ENCODE data around the gene SBNO2. TPM values are rescaled to one million over a fixed set of nuclear protein-coding genes. Genes with fewer than 3 reads are reported as not detected.

Gene SBNO2
- total RNA-seq, 2 experiments from 2014 or later, result 112 to 117 TPM

DNA sequence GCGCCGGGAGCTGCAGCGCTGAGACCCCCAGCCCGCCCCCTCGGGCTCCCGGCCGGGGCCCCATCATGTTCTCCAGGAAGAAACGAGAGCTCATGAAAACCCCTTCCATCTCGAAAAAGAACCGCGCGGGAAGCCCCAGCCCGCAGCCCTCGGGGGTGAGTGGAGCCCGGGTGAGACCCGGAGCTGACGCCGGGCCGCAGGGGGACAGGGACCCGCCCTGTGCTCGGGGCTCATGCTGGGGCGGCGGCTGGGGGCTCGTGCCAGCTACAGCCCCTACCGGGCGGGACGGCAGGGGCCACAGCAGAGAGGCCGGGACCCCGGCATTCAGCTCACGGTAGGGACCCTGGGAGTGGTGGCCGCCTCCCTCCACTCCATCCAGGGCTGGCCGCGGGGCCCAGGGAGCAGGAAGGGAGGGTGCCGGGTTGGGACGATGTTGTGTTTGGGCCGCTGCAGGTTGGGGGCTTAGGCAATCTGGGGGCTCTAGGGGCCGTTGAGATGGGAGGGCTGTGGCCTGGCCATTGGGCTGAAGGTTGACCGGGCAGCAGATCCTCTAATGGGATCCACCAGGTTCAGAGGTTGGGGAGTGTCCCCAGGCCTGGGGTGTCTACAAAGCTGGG lies 106.6 kb downstream of the SBNO2 start:
- peak overlapping the region; percentile 96 for H3K4me3 Mint-ChIP-seq
- peaks cover 19% of the 10 kb centered on the region for H3K36me3 Mint-ChIP-seq (ENCODE audit: low read depth)
- DNase-seq, result peak; percentile 78
- H3K4me1 Mint-ChIP-seq (ENCODE audit: low read depth), result peaks cover 44% of the 10 kb centered on the region
- no peaks in the 10 kb centered on the region for H3K27me3 Mint-ChIP-seq (ENCODE audit: low read depth)
- CTCF ChIA-PET, result interaction anchor here (0.6 to 1.9 kb wide), 7 partner anchors 9 to 177 kb away, joined by 3 to 8 read pairs (median 3); no protein-coding TSS in a partner anchor
- peak overlapping the region; percentile 94 for H3K27ac Mint-ChIP-seq
- intact Hi-C loops (cut with micrococcal nuclease), result loop anchor here (2.0 to 5.0 kb wide), 4 partner anchors 15 to 185 kb away; no protein-coding TSS in a partner anchor
- no peaks in the 10 kb centered on the region for H3K9me3 Mint-ChIP-seq

DNA sequence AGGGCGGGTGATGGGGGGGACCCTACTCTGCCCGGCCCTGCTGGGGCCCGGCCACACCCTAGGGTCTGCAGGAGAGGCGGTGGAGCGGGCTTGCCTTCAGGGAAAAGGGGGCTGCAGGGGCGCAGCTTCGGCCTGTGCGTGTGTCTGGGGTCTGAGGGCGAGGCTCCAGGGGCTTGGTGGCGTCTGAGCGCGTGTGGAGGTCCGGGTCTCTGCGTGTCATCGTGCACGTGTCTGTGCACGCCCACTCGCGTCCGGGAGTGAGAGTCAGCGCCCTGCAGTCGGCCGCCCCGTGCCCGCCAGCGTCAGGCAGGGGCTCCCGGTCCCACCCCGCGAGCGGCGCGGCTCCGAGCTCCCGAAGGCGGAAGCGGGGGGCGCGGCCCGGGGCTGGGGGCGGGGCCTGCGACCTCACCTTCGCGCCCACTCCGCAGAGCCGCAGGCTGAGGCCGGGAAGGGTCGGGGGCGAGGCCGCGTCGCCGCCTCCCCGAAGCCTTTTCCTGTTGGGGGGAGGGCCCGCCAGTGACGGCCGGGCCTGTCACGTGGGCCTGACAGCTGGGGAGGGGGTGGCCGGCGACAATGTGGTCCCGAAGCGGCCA lies 107.2 kb downstream of the SBNO2 start, which contains the start of gene ARHGAP45:
Gene ARHGAP45 (plus strand): TSS at position 420 of the 593 bp plus-strand sequence. CDS start 239 bp downstream, outside the sequence.
- DNase-seq, result peak; percentile 82
- intact Hi-C loops (cut with micrococcal nuclease), result loop anchor here (2.0 to 5.0 kb wide), 4 partner anchors 16 to 185 kb away; no protein-coding TSS in a partner anchor
- no peaks in the 10 kb centered on the region for H3K9me3 Mint-ChIP-seq
- H3K4me3 Mint-ChIP-seq, result peak within 1 kb of the TSS; percentile 96
- CTCF ChIA-PET, result interaction anchor here (0.7 to 1.9 kb wide), 7 partner anchors 9 to 177 kb away, joined by 3 to 8 read pairs (median 3); no protein-coding TSS in a partner anchor
- H3K4me1 Mint-ChIP-seq (ENCODE audit: low read depth), result peaks cover 39% of the 10 kb centered on the region
- H3K36me3 Mint-ChIP-seq (ENCODE audit: low read depth), result peaks cover 16% of the 10 kb centered on the region
- peak within 1 kb of the TSS; percentile 94 for H3K27ac Mint-ChIP-seq
- no peaks in the 10 kb centered on the region for H3K27me3 Mint-ChIP-seq (ENCODE audit: low read depth)

DNA sequence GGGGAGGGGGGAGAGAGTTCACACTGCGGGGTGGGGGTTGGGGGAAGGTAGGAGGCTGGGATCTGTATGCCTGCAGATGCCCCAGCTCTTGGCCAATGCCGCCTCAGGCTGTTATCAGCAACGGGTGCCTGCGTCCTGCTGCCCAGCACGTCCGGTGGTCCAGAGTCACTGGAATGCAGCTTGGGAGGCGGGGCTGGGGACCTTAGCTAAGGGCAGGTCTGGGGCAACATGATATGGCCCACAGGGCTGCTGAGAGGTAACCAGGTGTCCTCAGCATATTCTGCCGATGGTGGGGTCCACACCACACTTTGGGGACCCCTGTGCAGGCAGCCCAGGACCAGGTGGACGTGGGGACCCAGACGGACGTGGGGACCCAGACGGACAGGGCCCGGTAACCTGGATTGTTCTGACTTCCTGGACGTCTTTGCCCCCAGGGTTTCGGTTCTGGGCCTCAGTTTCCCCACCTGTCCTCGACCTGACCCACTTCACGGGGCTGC lies 107.8 kb downstream of the SBNO2 start:
- Mint-ChIP-seq H3K27me3 (ENCODE audit: low read depth) (no peaks in the 10 kb centered on the region), H3K36me3 (ENCODE audit: low read depth) (peaks cover 13% of the 10 kb centered on the region), H3K4me3 (peak overlapping the region; percentile 68), H3K4me1 (ENCODE audit: low read depth) (peaks cover 35% of the 10 kb centered on the region), H3K27ac (no peak overlapping the region), H3K9me3 (no peaks in the 10 kb centered on the region)
- intact Hi-C loops (cut with micrococcal nuclease), result loop anchor here (2.0 to 5.0 kb wide), 4 partner anchors 17 to 186 kb away; no protein-coding TSS in a partner anchor
- CTCF ChIA-PET, result interaction anchor here (0.7 to 2.2 kb wide), 6 partner anchors 9 to 127 kb away, joined by 3 to 24 read pairs (median 4); no protein-coding TSS in a partner anchor
- no peak for DNase-seq

DNA sequence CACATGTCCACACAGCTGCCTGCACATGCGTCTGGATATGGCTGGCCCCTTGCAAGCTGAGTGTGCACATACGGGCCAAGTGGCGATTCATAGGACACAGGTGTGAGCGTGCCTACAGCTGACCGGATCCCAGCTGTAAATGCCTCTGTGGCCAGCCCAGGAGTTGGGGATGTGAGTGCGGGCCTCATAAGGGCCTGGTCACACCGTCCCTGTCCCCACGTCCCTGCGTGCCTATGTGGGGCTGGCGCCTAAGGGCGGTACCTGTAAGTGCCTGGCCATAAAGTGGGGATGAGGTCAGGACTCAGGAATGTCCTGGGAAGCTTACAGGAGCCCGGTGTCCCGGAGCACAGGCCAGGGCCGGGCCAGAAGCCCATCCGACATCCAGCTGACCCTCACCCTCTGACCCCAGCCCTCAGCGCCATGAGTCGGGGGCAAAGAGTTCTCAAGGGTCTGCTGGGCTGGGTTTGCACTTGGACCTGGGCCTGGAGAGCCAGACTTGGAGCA lies 108.4 kb downstream of the SBNO2 start:
- CTCF ChIA-PET, result interaction anchor here (1.0 to 2.2 kb wide), 2 partner anchors 10 to 128 kb away, joined by 4 to 24 read pairs; no protein-coding TSS in a partner anchor
- Mint-ChIP-seq H3K27ac (no peak overlapping the region), H3K9me3 (no peaks in the 10 kb centered on the region), H3K4me1 (ENCODE audit: low read depth) (peaks cover 35% of the 10 kb centered on the region), H3K27me3 (ENCODE audit: low read depth) (no peaks in the 10 kb centered on the region), H3K36me3 (ENCODE audit: low read depth) (peaks cover 13% of the 10 kb centered on the region), H3K4me3 (no peak overlapping the region)
- intact Hi-C loops (cut with micrococcal nuclease), result loop anchor here (2.0 to 5.0 kb wide), 4 partner anchors 17 to 187 kb away; no protein-coding TSS in a partner anchor
- DNase-seq, result no peak

DNA sequence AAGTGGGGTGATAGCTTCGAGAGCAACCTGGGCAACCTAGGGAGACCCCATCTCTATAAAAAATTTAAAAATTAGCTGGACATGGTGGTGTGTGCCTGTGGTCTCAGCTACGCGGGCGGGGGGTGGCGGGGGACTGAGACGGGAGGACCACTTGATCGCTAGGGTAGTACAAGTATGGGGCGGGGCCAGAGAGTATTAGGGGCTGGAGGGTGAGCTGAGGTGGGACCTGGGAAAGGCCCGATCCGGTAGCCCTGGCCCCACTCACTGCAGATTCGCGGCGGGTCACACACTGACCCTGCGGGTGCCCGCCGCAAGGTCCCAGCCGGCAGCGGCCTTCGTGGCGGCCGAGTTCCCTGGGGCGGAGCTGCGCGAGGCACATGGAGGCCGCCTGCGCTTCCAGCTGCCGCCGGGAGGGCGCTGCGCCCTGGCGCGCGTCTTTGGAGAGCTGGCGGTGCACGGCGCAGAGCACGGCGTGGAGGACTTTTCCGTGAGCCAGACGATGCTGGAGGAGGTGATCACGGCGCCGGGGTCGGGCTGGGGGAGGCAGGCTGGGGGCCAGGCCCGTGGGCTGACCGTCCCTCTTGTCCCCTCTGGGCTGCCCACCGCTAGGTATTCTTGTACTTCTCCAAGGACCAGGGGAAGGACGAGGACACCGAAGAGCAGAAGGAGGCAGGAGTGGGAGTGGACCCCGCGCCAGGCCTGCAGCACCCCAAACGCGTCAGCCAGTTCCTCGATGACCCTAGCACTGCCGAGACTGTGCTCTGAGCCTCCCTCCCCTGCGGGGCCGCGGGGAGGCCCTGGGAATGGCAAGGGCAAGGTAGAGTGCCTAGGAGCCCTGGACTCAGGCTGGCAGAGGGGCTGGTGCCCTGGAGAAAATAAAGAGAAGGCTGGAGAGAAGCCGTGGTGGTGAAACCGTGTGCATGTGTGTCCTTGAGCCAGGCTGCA lies 109.1 kb downstream of the SBNO2 start:
- no peak overlapping the region for H3K27ac Mint-ChIP-seq
- H3K4me3 Mint-ChIP-seq, result no peak overlapping the region
- peaks cover 12% of the 10 kb centered on the region for H3K36me3 Mint-ChIP-seq (ENCODE audit: low read depth)
- H3K4me1 Mint-ChIP-seq (ENCODE audit: low read depth), result peaks cover 30% of the 10 kb centered on the region
- CTCF ChIA-PET, result interaction anchor here (0.6 to 2.2 kb wide), 14 partner anchors 11 to 129 kb away, joined by 3 to 24 read pairs (median 3); partner anchors contain the start of gene RNU6-2
- intact Hi-C loops (cut with micrococcal nuclease), result loop anchor here (5.0 kb wide), 2 partner anchors 127 to 187 kb away; no protein-coding TSS in a partner anchor
- H3K27me3 Mint-ChIP-seq (ENCODE audit: low read depth), result no peaks in the 10 kb centered on the region
- DNase-seq, result peak; percentile 72
- no peaks in the 10 kb centered on the region for H3K9me3 Mint-ChIP-seq

DNA sequence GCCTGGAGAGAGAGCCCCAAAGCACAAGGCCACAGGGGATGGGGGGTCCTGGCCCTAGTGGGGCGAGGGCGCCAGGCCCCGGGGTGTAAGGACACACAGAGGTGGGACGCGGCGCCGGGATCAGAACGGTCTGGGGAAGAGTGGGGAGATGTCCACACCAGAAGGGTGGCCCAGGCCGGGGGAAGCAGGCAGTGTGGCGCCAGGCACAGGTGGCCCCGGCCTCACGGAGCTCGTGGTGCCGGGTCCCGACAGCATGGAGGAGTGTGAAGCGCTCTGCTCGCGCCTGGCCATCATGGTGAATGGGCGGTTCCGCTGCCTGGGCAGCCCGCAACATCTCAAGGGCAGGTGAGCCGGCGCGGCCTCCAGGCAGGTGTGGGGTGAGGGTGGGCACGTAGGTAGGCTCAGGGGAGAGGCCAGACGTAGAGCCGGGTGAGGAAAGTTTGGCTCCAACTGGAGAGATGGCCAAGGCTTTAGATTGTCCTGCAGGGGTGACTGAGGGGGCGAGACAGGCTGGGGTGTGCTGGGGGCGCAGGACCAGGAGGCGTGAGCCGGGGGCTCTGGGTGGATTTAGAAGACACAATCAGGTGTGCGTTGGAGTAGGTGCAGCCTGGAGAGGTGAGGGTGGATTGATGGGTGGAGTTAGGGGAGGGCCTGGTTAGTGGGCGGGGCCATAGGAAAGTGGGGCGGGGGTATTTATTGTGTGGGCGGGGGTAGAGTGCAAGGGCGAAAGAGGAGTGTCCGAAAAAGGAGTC lies 110.0 kb downstream of the SBNO2 start:
- no peak overlapping the region for H3K27ac Mint-ChIP-seq
- CTCF ChIA-PET, result interaction anchor here (0.6 to 2.2 kb wide), 11 partner anchors 12 to 128 kb away, joined by 3 to 24 read pairs (median 3); no protein-coding TSS in a partner anchor
- H3K9me3 Mint-ChIP-seq, result no peaks in the 10 kb centered on the region
- H3K4me3 Mint-ChIP-seq, result no peak overlapping the region
- H3K27me3 Mint-ChIP-seq (ENCODE audit: low read depth), result no peaks in the 10 kb centered on the region
- no peak for DNase-seq
- peaks cover 7% of the 10 kb centered on the region for H3K36me3 Mint-ChIP-seq (ENCODE audit: low read depth)
- intact Hi-C loops (cut with micrococcal nuclease), result no loop called here
- peaks cover 23% of the 10 kb centered on the region for H3K4me1 Mint-ChIP-seq (ENCODE audit: low read depth)

DNA sequence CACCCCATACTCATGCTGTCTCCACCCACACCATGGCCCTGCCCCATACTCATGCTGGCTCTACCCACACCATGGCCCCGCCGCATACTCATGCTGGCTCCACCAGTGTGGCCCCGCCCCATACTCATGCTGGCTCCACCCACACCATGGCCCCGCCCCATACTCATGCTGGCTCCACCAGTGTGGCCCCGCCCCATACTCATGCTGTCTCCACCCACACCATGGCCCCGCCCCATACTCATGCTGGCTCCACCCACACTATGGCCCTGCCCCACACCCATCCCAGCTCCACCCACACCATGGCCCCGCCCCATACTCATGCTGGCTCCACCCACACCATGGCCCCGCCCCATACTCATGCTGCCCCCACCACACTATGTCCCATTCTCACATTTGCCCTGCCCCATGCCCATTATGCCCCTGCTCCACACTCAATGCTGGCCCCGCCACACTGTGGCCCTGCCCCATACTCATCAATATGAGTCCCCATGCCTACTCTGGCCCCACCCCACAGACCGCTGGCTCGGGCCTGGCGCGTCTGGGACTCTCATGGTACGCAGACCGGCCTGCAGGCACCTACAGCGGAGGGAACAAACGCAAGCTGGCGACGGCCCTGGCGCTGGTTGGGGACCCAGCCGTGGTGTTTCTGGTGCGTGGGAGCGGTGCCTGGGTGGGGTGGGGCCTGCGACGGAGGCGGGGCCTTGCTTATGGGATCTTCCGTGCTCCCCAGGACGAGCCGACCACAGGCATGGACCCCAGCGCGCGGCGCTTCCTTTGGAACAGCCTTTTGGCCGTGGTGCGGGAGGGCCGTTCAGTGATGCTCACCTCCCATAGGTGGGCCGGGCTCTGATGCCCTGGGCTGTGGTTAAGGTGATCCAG lies 110.8 kb downstream of the SBNO2 start:
- Mint-ChIP-seq H3K27ac (no peak overlapping the region), H3K4me1 (ENCODE audit: low read depth) (peaks cover 17% of the 10 kb centered on the region), H3K36me3 (ENCODE audit: low read depth) (peaks cover 1% of the 10 kb centered on the region), H3K4me3 (no peak overlapping the region), H3K9me3 (no peaks in the 10 kb centered on the region), H3K27me3 (ENCODE audit: low read depth) (no peaks in the 10 kb centered on the region)
- CTCF ChIA-PET, result no interaction called here
- DNase-seq, result peak; percentile 68
- intact Hi-C loops (cut with micrococcal nuclease), result no loop called here

DNA sequence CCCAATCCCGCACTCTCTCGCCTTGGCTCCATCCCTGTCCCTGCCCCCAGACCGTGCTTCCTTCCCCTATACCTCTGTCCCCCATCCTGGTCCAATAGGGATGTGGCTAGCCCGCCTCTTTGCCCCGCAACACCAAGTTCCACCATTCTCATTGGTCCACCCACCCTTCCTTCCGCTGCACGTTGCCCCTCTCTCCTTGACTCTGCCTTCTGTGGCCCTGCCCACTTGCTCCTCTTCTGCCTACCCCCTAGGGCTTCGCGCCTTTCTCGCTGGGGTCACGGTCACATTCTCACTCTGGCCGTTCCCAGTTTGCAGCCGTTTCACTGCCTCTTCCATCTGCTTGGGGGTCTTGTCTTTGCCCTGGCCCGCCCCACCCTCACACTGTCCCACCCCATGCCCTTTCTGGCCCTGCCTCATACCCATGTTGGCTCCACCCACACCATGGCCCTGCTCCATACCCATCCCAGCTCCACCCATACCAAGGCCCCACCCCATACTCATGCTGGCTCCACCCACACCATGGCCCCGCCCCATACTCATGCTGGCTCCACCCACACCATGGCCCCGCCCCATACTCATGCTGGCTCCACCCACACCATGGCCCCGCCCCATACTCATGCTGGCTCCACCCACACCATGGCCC lies 111.6 kb downstream of the SBNO2 start:
- Mint-ChIP-seq H3K27ac (no peak overlapping the region), H3K4me3 (no peak overlapping the region), H3K9me3 (peaks cover under 1% of the 10 kb centered on the region), H3K4me1 (ENCODE audit: low read depth) (peaks cover 23% of the 10 kb centered on the region), H3K27me3 (ENCODE audit: low read depth) (no peaks in the 10 kb centered on the region), H3K36me3 (ENCODE audit: low read depth) (peaks cover 2% of the 10 kb centered on the region)
- DNase-seq, result peak; percentile 60
- intact Hi-C loops (cut with micrococcal nuclease), result no loop called here
- CTCF ChIA-PET, result interaction anchor here (0.6 kb wide), 1 partner anchor 182 kb away, joined by 3 read pairs; no protein-coding TSS in a partner anchor

DNA sequence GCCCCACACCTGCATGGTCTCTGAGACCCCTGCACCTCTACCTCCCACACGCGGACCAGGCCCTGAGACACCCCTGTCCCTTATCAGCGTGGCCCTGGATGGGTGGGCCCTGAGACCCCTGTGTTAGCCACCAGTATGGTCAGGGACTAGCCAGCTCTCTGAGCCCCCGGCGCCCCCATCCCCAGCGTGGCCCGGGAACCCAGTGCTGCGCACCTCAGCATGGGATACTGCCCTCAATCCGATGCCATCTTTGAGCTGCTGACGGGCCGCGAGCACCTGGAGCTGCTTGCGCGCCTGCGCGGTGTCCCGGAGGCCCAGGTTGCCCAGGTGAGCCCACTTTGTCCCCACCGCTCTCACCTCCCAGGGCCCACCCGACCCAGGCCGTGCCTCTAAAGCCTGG lies 112.1 kb downstream of the SBNO2 start:
- Mint-ChIP-seq H3K27ac (no peak overlapping the region), H3K4me3 (no peak overlapping the region), H3K4me1 (ENCODE audit: low read depth) (peaks cover 29% of the 10 kb centered on the region), H3K9me3 (peaks cover 3% of the 10 kb centered on the region), H3K27me3 (ENCODE audit: low read depth) (no peaks in the 10 kb centered on the region), H3K36me3 (ENCODE audit: low read depth) (peaks cover 6% of the 10 kb centered on the region)
- CTCF ChIA-PET, result interaction anchor here (0.6 kb wide), 1 partner anchor 183 kb away, joined by 3 read pairs; no protein-coding TSS in a partner anchor
- intact Hi-C loops (cut with micrococcal nuclease), result no loop called here
- no peak for DNase-seq

DNA sequence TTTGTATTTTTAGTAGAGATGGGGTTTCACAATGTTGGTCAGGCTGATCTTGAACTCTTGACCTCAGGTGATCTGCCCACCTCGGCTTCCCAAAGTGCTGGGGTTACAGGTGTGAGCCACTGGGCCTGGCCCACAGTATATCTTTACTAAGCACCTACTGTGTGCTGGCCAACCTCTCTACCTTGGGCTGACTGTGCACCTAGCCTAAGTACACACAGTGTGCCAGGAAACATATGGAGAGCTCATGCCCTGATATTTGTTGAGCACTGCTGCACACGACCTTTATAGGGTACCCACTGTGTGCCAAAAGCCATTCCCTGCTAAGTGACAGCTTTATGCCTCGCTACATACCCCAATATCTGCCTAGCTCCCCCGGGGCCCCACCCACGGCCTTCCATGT lies 113.4 kb downstream of the SBNO2 start:
- no peak for DNase-seq
- CTCF ChIA-PET, result interaction anchor here (0.6 kb wide), 1 partner anchor 76 kb away, joined by 3 read pairs; no protein-coding TSS in a partner anchor
- Mint-ChIP-seq H3K4me1 (ENCODE audit: low read depth) (peaks cover 30% of the 10 kb centered on the region), H3K9me3 (peaks cover 3% of the 10 kb centered on the region), H3K36me3 (ENCODE audit: low read depth) (peaks cover 14% of the 10 kb centered on the region), H3K27me3 (ENCODE audit: low read depth) (no peaks in the 10 kb centered on the region), H3K27ac (no peak overlapping the region), H3K4me3 (no peak overlapping the region)
- intact Hi-C loops (cut with micrococcal nuclease), result no loop called here

All from activated naive CD4-positive, alpha-beta T cell treated with anti-CD3 and anti-CD28 coated beads for 36 hours (primary cell).